ENCODE data around the gene CARMIL1.
"Not testable (repeated sequence)": the region's sequence is repeated elsewhere in the genome, so short reads cannot be mapped to it uniquely, and the experiment has no call there.

Gene CARMIL1

GRCh38 chr6:25369433-25370177 lies 90.4 kb downstream of the CARMIL1 start:
- no peak for DNase-seq (ENCODE audit: low read depth, low spot score)

DNA sequence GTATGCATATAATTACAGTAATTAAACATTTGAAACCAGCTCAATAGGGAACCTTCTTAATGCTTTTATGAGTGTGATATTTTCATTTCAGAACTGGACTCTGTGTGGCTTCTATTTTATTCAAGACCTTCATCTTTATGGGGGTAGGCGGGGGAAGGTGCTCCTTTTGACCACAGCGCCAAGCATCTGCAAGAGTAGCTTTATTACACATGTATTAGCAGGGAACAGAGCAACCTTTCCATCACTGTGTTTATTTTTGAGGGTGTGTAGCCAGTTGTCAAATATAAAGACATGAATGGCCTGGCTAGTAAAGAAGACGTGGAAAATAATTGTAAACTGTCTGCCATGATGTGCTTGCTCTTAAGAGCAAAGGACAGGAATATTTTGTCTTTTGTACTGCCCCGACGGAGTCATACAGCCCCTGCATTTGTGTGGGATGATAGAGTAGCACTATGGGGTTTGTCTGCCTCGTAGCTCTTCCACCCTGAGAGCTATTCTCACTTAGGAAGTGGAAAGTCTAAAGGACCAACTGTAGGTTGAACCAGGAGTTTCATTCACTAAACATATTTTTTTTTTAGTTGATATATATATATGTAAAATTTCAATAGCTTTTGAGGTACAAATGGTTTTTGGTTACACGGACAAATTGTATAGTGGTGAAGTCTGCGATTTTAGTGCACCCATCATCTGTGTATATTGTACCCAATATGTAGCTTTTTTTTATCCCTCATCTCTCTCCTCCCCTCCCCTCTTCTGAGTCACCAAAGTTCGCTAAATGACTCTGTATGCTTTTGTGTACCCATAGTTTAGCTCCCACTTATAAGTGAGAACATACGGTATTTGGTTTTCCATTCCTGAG lies 91.2 kb downstream of the CARMIL1 start:
- no peak for DNase-seq (ENCODE audit: low read depth, low spot score)

DNA sequence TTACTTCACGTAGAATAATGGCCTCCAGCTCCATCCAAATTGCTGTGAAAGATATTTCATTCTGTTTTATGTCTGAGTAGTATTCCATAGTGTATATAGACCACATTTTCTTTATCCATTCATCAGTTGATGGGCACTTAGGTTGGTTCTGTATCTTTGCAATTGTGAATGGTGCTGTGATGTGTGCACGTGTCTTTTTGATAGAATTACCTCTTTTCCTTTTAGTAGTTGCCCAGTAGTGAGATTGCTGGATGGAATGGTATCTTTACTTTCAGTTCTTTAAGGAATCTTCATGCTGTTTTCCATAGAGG lies 91.8 kb downstream of the CARMIL1 start:
- no peak for DNase-seq (ENCODE audit: low read depth, low spot score)

DNA sequence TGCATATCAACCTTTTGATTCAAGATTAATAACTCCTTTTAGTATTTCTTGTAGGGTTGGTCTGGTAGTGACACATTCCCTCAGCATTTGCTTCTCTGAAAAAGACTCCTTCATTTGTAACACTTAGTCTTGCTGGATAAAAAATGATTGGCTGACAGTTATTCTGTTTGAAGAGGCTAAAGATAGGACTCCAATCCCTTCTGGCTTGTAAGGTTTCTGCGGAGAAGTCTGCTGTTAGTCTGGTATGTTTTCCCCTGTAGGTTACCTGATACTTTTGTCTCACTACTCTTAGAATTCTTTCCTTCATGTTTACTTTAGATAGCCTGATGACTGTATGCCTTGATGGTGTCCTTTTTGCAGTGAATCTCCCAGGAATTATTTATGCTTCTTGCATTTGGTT lies 96.0 kb downstream of the CARMIL1 start:
- no peak for DNase-seq (ENCODE audit: low read depth, low spot score)

GRCh38 chr6:25377664-25378063 lies 98.5 kb downstream of the CARMIL1 start:
- DNase-seq (ENCODE audit: low read depth, low spot score) = no peak

- no peak for DNase-seq (ENCODE audit: low read depth, low spot score)
Measured at GRCh38 chr6:25381077-25381476, 101.9 kb downstream of the CARMIL1 start.

- DNase-seq (ENCODE audit: low read depth, low spot score) = not testable (repeated sequence)
Measured at GRCh38 chr6:25382476-25382875, 103.3 kb downstream of the CARMIL1 start.

DNA sequence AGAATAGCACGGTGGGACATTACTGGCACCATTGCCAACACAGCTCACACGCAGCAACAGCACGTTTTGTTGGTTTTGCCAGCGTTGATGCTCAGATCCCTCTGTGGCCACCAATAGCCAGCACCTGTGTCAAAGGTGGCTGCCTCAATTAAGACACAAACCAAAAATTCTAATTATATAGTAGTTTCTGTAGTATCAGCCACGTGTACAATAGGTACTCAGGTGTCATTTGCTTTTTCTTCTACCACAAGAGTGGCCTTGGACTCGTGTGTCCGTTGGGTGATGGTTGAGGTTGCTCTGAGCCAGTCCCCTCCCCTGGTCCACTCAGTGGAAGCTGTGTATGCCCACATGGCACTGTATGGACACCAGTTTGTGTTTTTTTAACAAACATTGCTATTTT lies 105.1 kb downstream of the CARMIL1 start:
- no peak for DNase-seq (ENCODE audit: low read depth, low spot score)

DNA sequence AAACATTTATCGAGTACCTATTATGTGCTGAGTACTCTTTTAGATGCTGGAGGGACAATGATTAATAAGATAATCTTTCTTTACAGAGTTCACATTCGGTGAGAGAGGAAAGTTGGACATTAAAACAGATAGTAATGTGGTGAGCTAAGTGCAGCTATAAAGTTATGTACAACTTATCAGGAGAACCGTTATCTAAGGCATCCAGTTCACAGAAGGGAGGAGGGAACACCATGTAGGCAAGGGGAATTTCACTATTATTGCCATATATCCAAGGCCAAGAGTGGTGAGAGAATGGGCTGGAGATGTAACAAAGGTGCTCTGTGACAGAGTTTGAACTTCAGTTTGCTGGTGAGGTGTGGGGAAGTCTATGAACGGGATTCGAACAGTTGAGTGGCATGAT lies 105.8 kb downstream of the CARMIL1 start:
- DNase-seq (ENCODE audit: low read depth, low spot score) = no peak

- DNase-seq (ENCODE audit: low read depth, low spot score) = no peak
Measured at GRCh38 chr6:25387483-25387882, 108.3 kb downstream of the CARMIL1 start.

DNA sequence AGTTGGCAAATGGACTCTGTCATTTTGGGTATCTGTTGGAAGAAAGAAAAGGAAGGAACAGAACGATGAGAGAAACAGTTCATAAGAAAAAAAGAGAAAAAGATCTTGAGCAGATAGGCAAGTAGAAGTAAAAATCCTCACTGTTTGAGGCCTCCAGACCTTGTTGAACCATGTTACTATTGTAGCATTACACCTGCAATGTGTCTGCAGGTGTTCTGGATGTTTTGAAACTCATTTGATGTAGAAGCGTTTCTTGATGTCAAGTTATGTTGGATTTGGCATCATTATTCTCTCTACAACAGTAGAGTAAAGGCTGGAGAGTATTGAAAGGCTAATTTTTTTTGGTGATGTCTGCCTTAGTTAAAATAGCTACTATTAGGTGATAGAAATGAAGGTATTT lies 108.7 kb downstream of the CARMIL1 start:
- DNase-seq (ENCODE audit: low read depth, low spot score) = no peak

DNA sequence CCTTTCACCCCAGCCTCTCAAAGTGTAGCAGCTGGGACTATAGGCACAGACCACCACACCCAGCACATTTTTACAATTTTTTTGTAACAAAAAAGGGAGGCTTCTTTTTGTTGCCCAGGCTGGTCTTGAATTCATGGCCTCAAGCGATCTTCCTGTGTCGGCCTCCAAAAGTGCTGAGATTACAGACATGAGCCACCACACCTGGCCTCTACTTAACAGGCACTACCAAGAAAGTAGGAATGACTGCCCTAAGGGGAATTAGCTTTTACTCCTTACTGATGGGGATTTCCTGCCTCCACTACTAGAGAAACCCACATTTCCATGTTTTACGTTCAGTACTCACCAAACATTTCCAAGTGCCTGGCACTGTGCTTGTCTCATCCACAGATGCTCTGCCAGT lies 109.6 kb downstream of the CARMIL1 start:
- peak; percentile 59 for DNase-seq (ENCODE audit: low read depth, low spot score)

GRCh38 chr6:25389471-25389870 lies 110.3 kb downstream of the CARMIL1 start:
- no peak for DNase-seq (ENCODE audit: low read depth, low spot score)

DNA sequence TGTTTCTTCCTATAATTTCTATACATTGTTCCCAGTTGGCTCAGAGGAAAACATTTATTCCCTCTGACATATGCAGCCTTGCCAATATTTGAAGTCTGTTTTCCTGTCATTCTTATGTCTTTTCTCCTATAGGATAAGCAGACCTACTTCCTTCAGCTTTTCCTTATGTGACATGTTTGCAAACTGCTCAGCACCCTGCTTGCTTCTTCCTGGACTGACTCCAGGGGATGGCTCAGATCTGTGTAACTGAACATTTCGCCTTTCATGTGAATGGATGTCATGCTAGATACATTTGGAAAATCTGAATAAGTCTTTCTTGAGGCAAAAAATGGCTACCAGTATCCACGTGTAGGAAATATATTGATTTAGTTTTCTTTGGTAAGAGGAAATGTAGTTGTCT lies 113.2 kb downstream of the CARMIL1 start:
- DNase-seq (ENCODE audit: low read depth, low spot score) = no peak

- DNase-seq (ENCODE audit: low read depth, low spot score) = no peak
Measured at GRCh38 chr6:25395731-25396130, 116.6 kb downstream of the CARMIL1 start.

- DNase-seq (ENCODE audit: low read depth, low spot score) = no peak
Measured at GRCh38 chr6:25397406-25397805, 118.2 kb downstream of the CARMIL1 start.

- DNase-seq (ENCODE audit: low read depth, low spot score) = no peak
Measured at GRCh38 chr6:25399885-25400284, 120.7 kb downstream of the CARMIL1 start.

- no peak for DNase-seq (ENCODE audit: low read depth, low spot score)
Measured at GRCh38 chr6:25401711-25402110, 122.5 kb downstream of the CARMIL1 start.

DNA sequence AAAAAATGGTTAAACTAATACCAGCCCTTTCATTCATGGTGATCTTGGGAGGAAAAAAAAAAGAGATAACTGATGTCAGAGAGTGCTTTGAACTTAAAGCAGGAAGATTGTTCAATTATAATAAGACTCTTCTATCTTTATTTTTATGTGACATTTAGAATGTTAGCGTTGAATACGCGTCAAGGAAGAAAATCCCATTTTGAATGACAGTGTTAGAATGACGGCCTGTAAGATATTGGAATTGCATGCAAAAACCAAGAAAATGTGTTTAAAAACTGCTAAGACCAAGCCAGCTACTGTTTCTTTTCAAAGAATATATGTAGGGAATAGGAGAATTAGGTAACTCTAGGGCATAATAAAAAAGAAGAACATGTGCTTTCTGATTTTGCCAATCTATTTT lies 123.0 kb downstream of the CARMIL1 start:
- no peak for DNase-seq (ENCODE audit: low read depth, low spot score)

GRCh38 chr6:25403150-25403549 lies 124.0 kb downstream of the CARMIL1 start:
- DNase-seq (ENCODE audit: low read depth, low spot score) = no peak

GRCh38 chr6:25404091-25404490 lies 124.9 kb downstream of the CARMIL1 start:
- no peak for DNase-seq (ENCODE audit: low read depth, low spot score)

DNA sequence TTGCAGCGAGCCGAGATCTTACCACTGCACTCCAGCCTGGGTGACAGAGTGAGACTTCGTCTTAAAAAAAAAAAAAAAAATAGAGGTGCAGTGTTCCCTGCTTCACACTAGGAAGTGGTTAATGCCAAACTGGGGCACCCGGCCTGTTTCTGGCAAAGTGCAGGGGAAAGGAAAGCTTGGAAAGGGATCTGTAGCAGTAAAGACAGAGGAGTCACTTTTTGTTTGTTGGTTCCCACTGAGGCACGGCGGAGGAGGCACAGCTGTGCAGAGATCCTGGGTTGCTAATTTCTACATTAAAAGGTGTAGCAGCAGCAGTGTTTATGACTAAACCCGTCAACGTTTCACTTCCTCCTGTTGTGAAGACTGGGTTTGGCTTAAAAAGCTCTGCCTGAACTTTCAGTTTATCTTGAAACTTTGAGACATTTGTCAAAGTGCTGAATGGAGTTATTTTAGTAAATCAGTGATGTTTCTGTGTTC lies 125.6 kb downstream of the CARMIL1 start:
- no peak for DNase-seq (ENCODE audit: low read depth, low spot score)

DNA sequence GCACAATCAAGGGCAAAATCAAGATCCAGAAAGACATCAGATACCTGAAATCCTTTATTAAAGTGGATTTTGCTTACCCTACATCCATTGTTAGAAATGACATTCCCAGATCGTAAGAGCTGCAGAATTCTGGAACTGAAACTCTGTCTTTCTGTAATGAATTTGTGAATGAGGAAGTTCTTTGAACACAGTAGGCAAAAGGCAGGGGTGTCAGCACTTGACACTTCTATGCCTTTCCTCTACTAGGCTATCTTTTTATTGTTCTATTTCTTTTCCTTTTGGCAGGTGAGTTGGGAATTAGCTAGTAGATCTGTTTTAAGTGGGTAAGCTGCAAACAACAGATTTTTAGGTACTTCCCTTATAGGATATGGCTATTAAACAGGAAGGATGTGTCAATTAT lies 126.3 kb downstream of the CARMIL1 start:
- DNase-seq (ENCODE audit: low read depth, low spot score) = no peak

Measured in ELF-1 (cell line).